HEK293 (cell line): ENCODE measurements around the gene BMP10.

Experiments used
- CTCF ChIA-PET: fragments of 350-600 bp; formaldehyde crosslinking; extraction: SDS; loops from one replicate; lab custom pipeline; 2021; ENCODE audit warnings: antibody characterized with exemption; lab: Yijun Ruan, JAX
- POLR2A ChIA-PET: fragments of 300-600 bp; formaldehyde crosslinking; extraction: SDS; loops from one replicate; lab custom pipeline; 2020; ENCODE audit warnings: antibody characterized with exemption, inconsistent platforms; lab: Yijun Ruan, JAX
- H3K27ac ChIP-seq: fragments of 200-500 bp; sonication (Bioruptor generic); 2 replicates; pipeline ENCODE4 v1.5.1; 2014; ENCODE audit warnings: low read depth, low read length, control low read depth, inconsistent platforms; ENCODE audit errors: extremely low read depth
- H3K36me3 ChIP-seq, 2 experiments: fragments of 200-500 bp in 1 of 2; sonication (Bioruptor generic) in 1 of 2; 1 replicate in 1 of 2; 2 replicates in 1 of 2; pipeline ENCODE4 v1.5.1; 2014 to 2017; ENCODE audit warnings: inconsistent platforms in 2 of 2, low read length in 2 of 2; ENCODE audit not compliant: control insufficient read depth in 2 of 2, insufficient read depth in 1 of 2
- H3K4me1 ChIP-seq: fragments of 200-500 bp; sonication (Bioruptor generic); 2 replicates; pipeline ENCODE4 v1.5.1; 2014; ENCODE audit warnings: mild to moderate bottlenecking, low read length, inconsistent platforms; ENCODE audit not compliant: control insufficient read depth, insufficient read depth
- H3K4me3 ChIP-seq: 2 replicates; pipeline ENCODE4 v1.5.1; 2011; ENCODE audit warnings: low read depth, mild to moderate bottlenecking, control low read depth, low read length, moderate library complexity
- H3K9me3 ChIP-seq: fragments of 200-500 bp; sonication (Bioruptor generic); 2 replicates; pipeline ENCODE4 v1.5.1; 2014; ENCODE audit warnings: low read depth, low read length, inconsistent platforms; ENCODE audit not compliant: control insufficient read depth, insufficient read depth
- KLF9 ChIP-seq: fragments of 450-650 bp; formaldehyde crosslinking; IDR thresholded peaks from 2 replicates; pipeline ENCODE4 v1.5.1; 2016; ENCODE audit warnings: missing biosample characterization, missing genetic modification characterization, low read depth
- PRDM1 ChIP-seq: fragments of 450-650 bp; formaldehyde crosslinking; IDR thresholded peaks from 2 replicates; pipeline ENCODE4; 2016; ENCODE audit warnings: missing biosample characterization, missing genetic modification characterization
- SALL2 ChIP-seq: fragments of 450-650 bp; formaldehyde crosslinking; IDR thresholded peaks from 2 replicates; pipeline ENCODE4 v1.5.0; 2017; ENCODE audit warnings: missing biosample characterization, mild to moderate bottlenecking, missing genetic modification characterization, borderline replicate concordance
- SCRT1 ChIP-seq: fragments of 450-650 bp; formaldehyde crosslinking; IDR thresholded peaks from 2 replicates; pipeline ENCODE4 v1.5.1; 2016; ENCODE audit warnings: missing biosample characterization, missing genetic modification characterization, borderline replicate concordance
- SETDB1 ChIP-seq: IDR thresholded peaks from one replicate; pipeline ENCODE4 v1.6.1; 2017; ENCODE audit warnings: mild to moderate bottlenecking, low read length, moderate library complexity, mixed read lengths; ENCODE audit not compliant: insufficient read length
- SP2 ChIP-seq: fragments of 450-650 bp; formaldehyde crosslinking; IDR thresholded peaks from 2 replicates; pipeline ENCODE4 v1.5.1; 2016; ENCODE audit warnings: missing biosample characterization, missing genetic modification characterization
- SP3 ChIP-seq: fragments of 450-650 bp; formaldehyde crosslinking; IDR thresholded peaks from 2 replicates; pipeline ENCODE4 v1.5.1; 2016; ENCODE audit warnings: missing biosample characterization, missing genetic modification characterization
- ZBTB49 ChIP-seq: fragments of 450-650 bp; formaldehyde crosslinking; IDR thresholded peaks from 2 replicates; pipeline ENCODE4 v1.5.1; 2016; ENCODE audit warnings: missing biosample characterization, missing genetic modification characterization, low read depth
- ZNF121 ChIP-seq: fragments of 450-650 bp; formaldehyde crosslinking; IDR thresholded peaks from 2 replicates; pipeline ENCODE4 v1.5.1; 2016; ENCODE audit warnings: missing biosample characterization, missing genetic modification characterization
- ZNF155 ChIP-seq: fragments of 450-650 bp; formaldehyde crosslinking; IDR thresholded peaks from 2 replicates; pipeline ENCODE4 v1.5.1; 2016; ENCODE audit warnings: missing biosample characterization, missing genetic modification characterization
- ZNF169 ChIP-seq: fragments of 450-650 bp; formaldehyde crosslinking; IDR thresholded peaks from 2 replicates; pipeline ENCODE4 v1.5.1; 2016; ENCODE audit warnings: missing biosample characterization, missing genetic modification characterization
- ZNF223 ChIP-seq: fragments of 450-650 bp; formaldehyde crosslinking; IDR thresholded peaks from 2 replicates; pipeline ENCODE4 v1.5.1; 2016; ENCODE audit warnings: missing biosample characterization, missing genetic modification characterization
- ZNF239 ChIP-seq: fragments of 450-650 bp; formaldehyde crosslinking; IDR thresholded peaks from 2 replicates; pipeline ENCODE4 v1.5.1; 2016; ENCODE audit warnings: missing biosample characterization, missing genetic modification characterization
- ZNF302 ChIP-seq: fragments of 450-650 bp; formaldehyde crosslinking; IDR thresholded peaks from 2 replicates; pipeline ENCODE4 v1.5.1; 2016; ENCODE audit warnings: missing biosample characterization, missing genetic modification characterization, low read depth
- ZNF501 ChIP-seq: fragments of 450-650 bp; formaldehyde crosslinking; IDR thresholded peaks from 2 replicates; pipeline ENCODE4 v1.5.1; 2016; ENCODE audit warnings: missing biosample characterization, missing genetic modification characterization
- ZNF510 ChIP-seq: fragments of 450-650 bp; formaldehyde crosslinking; IDR thresholded peaks from 2 replicates; pipeline ENCODE4 v1.5.1; 2018; ENCODE audit warnings: mild to moderate bottlenecking, missing genetic modification characterization, missing biosample characterization; ENCODE audit not compliant: insufficient replicate concordance
- ZNF521 ChIP-seq: fragments of 450-650 bp; formaldehyde crosslinking; IDR thresholded peaks from 2 replicates; pipeline ENCODE4 v1.5.1; 2017; ENCODE audit warnings: missing biosample characterization, mild to moderate bottlenecking, missing genetic modification characterization
- ZNF530 ChIP-seq: fragments of 450-650 bp; formaldehyde crosslinking; IDR thresholded peaks from 2 replicates; pipeline ENCODE4 v1.5.1; 2016; ENCODE audit warnings: low read depth, missing biosample characterization, missing genetic modification characterization
- ZNF549 ChIP-seq: fragments of 450-650 bp; IDR thresholded peaks from 2 replicates; pipeline ENCODE4 v1.5.1; 2018; ENCODE audit warnings: missing biosample characterization, missing genetic modification characterization, mild to moderate bottlenecking, inconsistent platforms, moderate library complexity
- ZNF558 ChIP-seq: fragments of 450-650 bp; formaldehyde crosslinking; IDR thresholded peaks from 2 replicates; pipeline ENCODE4 v1.5.1; 2016; ENCODE audit warnings: missing biosample characterization, missing genetic modification characterization
- ZNF561 ChIP-seq: fragments of 450-650 bp; IDR thresholded peaks from 2 replicates; pipeline ENCODE4 v1.5.1; 2018; ENCODE audit warnings: missing biosample characterization, missing genetic modification characterization, borderline replicate concordance
- ZNF585B ChIP-seq: fragments of 450-650 bp; formaldehyde crosslinking; IDR thresholded peaks from 2 replicates; pipeline ENCODE4 v1.5.1; 2016; ENCODE audit warnings: missing biosample characterization, missing genetic modification characterization
- ZNF596 ChIP-seq: fragments of 450-650 bp; IDR thresholded peaks from 2 replicates; pipeline ENCODE4 v1.5.0; 2018; ENCODE audit warnings: missing biosample characterization, mild to moderate bottlenecking, missing genetic modification characterization, moderate library complexity
- ZNF629 ChIP-seq: fragments of 450-650 bp; formaldehyde crosslinking; IDR thresholded peaks from 2 replicates; pipeline ENCODE4 v1.5.1; 2017; ENCODE audit warnings: missing biosample characterization, missing genetic modification characterization
- ZNF658 ChIP-seq: fragments of 450-650 bp; formaldehyde crosslinking; IDR thresholded peaks from 2 replicates; pipeline ENCODE4; 2016; ENCODE audit warnings: missing biosample characterization, missing genetic modification characterization
- ZNF677 ChIP-seq: fragments of 450-650 bp; IDR thresholded peaks from 2 replicates; pipeline ENCODE4 v1.5.0; 2018; ENCODE audit warnings: missing biosample characterization, mild to moderate bottlenecking, missing genetic modification characterization, moderate library complexity
- ZNF701 ChIP-seq: fragments of 450-650 bp; formaldehyde crosslinking; IDR thresholded peaks from 2 replicates; pipeline ENCODE4 v1.5.1; 2016; ENCODE audit warnings: missing biosample characterization, missing genetic modification characterization
- ZNF747 ChIP-seq: fragments of 450-650 bp; formaldehyde crosslinking; IDR thresholded peaks from 2 replicates; pipeline ENCODE4 v1.5.1; 2016; ENCODE audit warnings: missing biosample characterization, missing genetic modification characterization
- ZNF768 ChIP-seq: fragments of 450-650 bp; formaldehyde crosslinking; IDR thresholded peaks from 2 replicates; pipeline ENCODE4 v1.5.1; 2018; ENCODE audit warnings: missing biosample characterization, mild to moderate bottlenecking, missing genetic modification characterization
- ZSCAN16 ChIP-seq: fragments of 450-650 bp; formaldehyde crosslinking; IDR thresholded peaks from 2 replicates; pipeline ENCODE4 v1.5.1; 2016; ENCODE audit warnings: missing biosample characterization, missing genetic modification characterization
- TF ChIP-seq, protein P1 (sequence below): fragments of 450-650 bp; formaldehyde crosslinking; IDR thresholded peaks from 2 replicates; pipeline ENCODE4 v1.5.1; 2016; ENCODE audit warnings: missing biosample characterization, missing genetic modification characterization

BMP10 gene

GRCh38 chr2:68917034-68917718 lies 46.0 kb upstream of the BMP10 start:
- Histone ChIP-seq H3K4me3 (no peak overlapping the region), H3K36me3 (no peaks in the 10 kb centered on the region), H3K4me1 (no peaks in the 10 kb centered on the region), H3K27ac (no peak overlapping the region)
- CTCF ChIA-PET, result interaction anchor here (0.6 to 3.0 kb wide), 3 partner anchors 166 to 626 kb away, joined by 3 to 12 read pairs (median 5); no protein-coding TSS in a partner anchor
- POLR2A ChIA-PET, result no interaction called here
- no peak for TF ChIP-seq SETDB1
- no peak for TF ChIP-seq ZNF561 (tag by site-specific recombination)
- no peak for TF ChIP-seq ZNF169 (tag by site-specific recombination)
- TF ChIP-seq ZNF558 (tag by site-specific recombination), result no peak
- no peak for TF ChIP-seq ZNF155
- TF ChIP-seq ZNF701 (tag by site-specific recombination), result no peak
- TF ChIP-seq ZNF530 (tag by site-specific recombination), result no peak
- no peak for TF ChIP-seq ZNF658 (tag by site-specific recombination)
- no peak for TF ChIP-seq ZNF747 (tag by site-specific recombination)
- TF ChIP-seq, protein P1, sequence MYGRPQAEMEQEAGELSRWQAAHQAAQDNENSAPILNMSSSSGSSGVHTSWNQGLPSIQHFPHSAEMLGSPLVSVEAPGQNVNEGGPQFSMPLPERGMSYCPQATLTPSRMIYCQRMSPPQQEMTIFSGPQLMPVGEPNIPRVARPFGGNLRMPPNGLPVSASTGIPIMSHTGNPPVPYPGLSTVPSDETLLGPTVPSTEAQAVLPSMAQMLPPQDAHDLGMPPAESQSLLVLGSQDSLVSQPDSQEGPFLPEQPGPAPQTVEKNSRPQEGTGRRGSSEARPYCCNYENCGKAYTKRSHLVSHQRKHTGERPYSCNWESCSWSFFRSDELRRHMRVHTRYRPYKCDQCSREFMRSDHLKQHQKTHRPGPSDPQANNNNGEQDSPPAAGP (tag by site-specific recombination), result no peak
- no peak for TF ChIP-seq ZNF549 (tag by site-specific recombination)
- TF ChIP-seq ZNF596 (tag by site-specific recombination), result no peak
- no peak for TF ChIP-seq ZNF629
- no peak for TF ChIP-seq ZNF223 (tag by site-specific recombination)
- TF ChIP-seq, all 188 proteins: peak for 0
- no peaks in the 10 kb centered on the region for H3K9me3 ChIP-seq

DNA sequence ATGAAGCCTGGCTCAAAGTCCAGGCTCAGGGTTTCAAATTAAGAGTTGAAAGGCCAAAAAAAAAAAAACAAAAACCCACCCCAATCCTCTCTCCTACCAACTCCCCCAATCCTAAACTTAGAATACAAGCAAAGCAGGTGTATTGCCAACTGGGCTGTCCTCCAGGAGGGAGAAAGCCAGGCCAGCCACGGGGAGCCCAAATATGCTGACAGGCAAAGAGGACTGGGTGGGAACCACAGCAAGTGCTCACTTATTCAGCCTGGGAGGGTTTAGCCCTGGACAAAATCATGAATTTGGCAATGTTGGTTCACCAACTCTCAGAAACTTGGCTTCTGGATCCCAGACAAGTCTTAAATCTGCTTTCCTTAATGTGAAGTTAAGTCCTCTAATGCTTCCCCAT lies 45.0 kb upstream of the BMP10 start:
- POLR2A ChIA-PET, result no interaction called here
- no peaks in the 10 kb centered on the region for H3K4me1 ChIP-seq

More for the DNA sequence above, 45.0 kb upstream of the BMP10 start:
- no peak overlapping the region for H3K27ac ChIP-seq
- no peak overlapping the region for H3K4me3 ChIP-seq
- no peaks in the 10 kb centered on the region for H3K9me3 ChIP-seq
- no peaks in the 10 kb centered on the region for H3K36me3 ChIP-seq
- TF ChIP-seq ZSCAN16 (tag by site-specific recombination) (no peak), SCRT1 (no peak), SP3 (tag by site-specific recombination) (no peak), ZNF501 (tag by site-specific recombination) (no peak), ZNF701 (tag by site-specific recombination) (no peak), ZNF239 (tag by site-specific recombination) (no peak), ZNF677 (no peak), ZNF121 (tag by site-specific recombination) (no peak), SP2 (tag by site-specific recombination) (no peak), KLF9 (no peak), ZNF302 (tag by site-specific recombination) (no peak), ZNF596 (tag by site-specific recombination) (no peak), ZBTB49 (tag by site-specific recombination) (no peak), PRDM1 (tag by site-specific recombination) (no peak), SALL2 (tag by site-specific recombination) (no peak), ZNF510 (no peak), ZNF768 (no peak), ZNF521 (no peak), ZNF585B (tag by site-specific recombination) (no peak)
- TF ChIP-seq, all 188 proteins: peak for 0
- CTCF ChIA-PET, result interaction anchor here (0.7 kb wide), 1 partner anchor 165 kb away, joined by 3 read pairs; no protein-coding TSS in a partner anchor
